Measurements from ENCODE around the gene CHST13. TPM values are rescaled to one million over a fixed set of nuclear protein-coding genes. Genes with fewer than 3 reads are reported as not detected.
"Not testable (repeated sequence)": the region's sequence is repeated elsewhere in the genome, so short reads cannot be mapped to it uniquely, and the experiment has no call there.

The CHST13 gene
- total RNA-seq, 1 donor from 2014 or later: not detected

- no peak for DNase-seq (ENCODE audit: low read depth, low spot score)
Measured at GRCh38 chr3:126525853-126526667, 2.1 kb downstream of the CHST13 start.

- DNase-seq (ENCODE audit: low read depth, low spot score): no peak
Measured at GRCh38 chr3:126526668-126527005, 2.7 kb downstream of the CHST13 start.

GRCh38 chr3:126527006-126527405 lies 3.1 kb downstream of the CHST13 start:
- DNase-seq (ENCODE audit: low read depth, low spot score): no peak

- DNase-seq (ENCODE audit: low read depth, low spot score): no peak
Measured at GRCh38 chr3:126527455-126528211, 3.7 kb downstream of the CHST13 start.

GRCh38 chr3:126528419-126528799 lies 4.5 kb downstream of the CHST13 start:
- DNase-seq (ENCODE audit: low read depth, low spot score): no peak

GRCh38 chr3:126528800-126529541 lies 5.0 kb downstream of the CHST13 start:
- DNase-seq (ENCODE audit: low read depth, low spot score): no peak

- DNase-seq (ENCODE audit: low read depth, low spot score): no peak
Measured at GRCh38 chr3:126529585-126530170, 5.7 kb downstream of the CHST13 start.

- no peak for DNase-seq (ENCODE audit: low read depth, low spot score)
Measured at GRCh38 chr3:126530171-126531050, 6.5 kb downstream of the CHST13 start.

GRCh38 chr3:126531051-126531330 lies 7.0 kb downstream of the CHST13 start:
- no peak for DNase-seq (ENCODE audit: low read depth, low spot score)

- DNase-seq (ENCODE audit: low read depth, low spot score): no peak
Measured at GRCh38 chr3:126533506-126533905, 9.6 kb downstream of the CHST13 start.

- not testable (repeated sequence) for DNase-seq (ENCODE audit: low read depth, low spot score)
Measured at GRCh38 chr3:126534716-126535115, 10.8 kb downstream of the CHST13 start.

- DNase-seq (ENCODE audit: low read depth, low spot score): no peak
Measured at GRCh38 chr3:126535636-126536035, 11.7 kb downstream of the CHST13 start.

GRCh38 chr3:126536126-126536525 lies 12.2 kb downstream of the CHST13 start:
- no peak for DNase-seq (ENCODE audit: low read depth, low spot score)

- DNase-seq (ENCODE audit: low read depth, low spot score): no peak
Measured at GRCh38 chr3:126537116-126537729, 13.3 kb downstream of the CHST13 start.

- DNase-seq (ENCODE audit: low read depth, low spot score): no peak
Measured at GRCh38 chr3:126537730-126538281, 13.9 kb downstream of the CHST13 start.

GRCh38 chr3:126538316-126538715 lies 14.4 kb downstream of the CHST13 start:
- no peak for DNase-seq (ENCODE audit: low read depth, low spot score)

GRCh38 chr3:126538966-126539365 lies 15.0 kb downstream of the CHST13 start:
- no peak for DNase-seq (ENCODE audit: low read depth, low spot score)

- DNase-seq (ENCODE audit: low read depth, low spot score): no peak
Measured at GRCh38 chr3:126539558-126540250, 15.7 kb downstream of the CHST13 start.

- DNase-seq (ENCODE audit: low read depth, low spot score): no peak
Measured at GRCh38 chr3:126540342-126540849, 16.4 kb downstream of the CHST13 start.
